ENCODE results near the gene AGPAT2.

AGPAT2 gene

DNA sequence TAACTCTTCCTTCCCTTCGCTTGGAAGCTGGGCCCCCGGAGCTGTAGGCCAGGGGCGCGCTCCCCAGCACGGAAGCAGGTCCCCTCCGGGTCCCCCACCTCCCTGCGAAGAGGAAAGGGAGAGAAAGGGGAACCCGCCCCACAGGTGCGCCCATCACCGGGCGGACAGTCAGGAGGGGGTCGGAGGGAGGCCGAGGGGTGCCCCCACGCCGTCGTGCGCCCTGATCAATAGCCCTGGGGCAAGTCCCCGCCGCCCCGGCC lies 793 bp downstream of the AGPAT2 start:
- no peak for FAIRE-seq

GRCh38 chr9:136685790-136686533 lies 1.3 kb downstream of the AGPAT2 start:
- FAIRE-seq, result no peak

GRCh38 chr9:136685216-136685615 lies 2.0 kb downstream of the AGPAT2 start:
- no peak for FAIRE-seq

DNA sequence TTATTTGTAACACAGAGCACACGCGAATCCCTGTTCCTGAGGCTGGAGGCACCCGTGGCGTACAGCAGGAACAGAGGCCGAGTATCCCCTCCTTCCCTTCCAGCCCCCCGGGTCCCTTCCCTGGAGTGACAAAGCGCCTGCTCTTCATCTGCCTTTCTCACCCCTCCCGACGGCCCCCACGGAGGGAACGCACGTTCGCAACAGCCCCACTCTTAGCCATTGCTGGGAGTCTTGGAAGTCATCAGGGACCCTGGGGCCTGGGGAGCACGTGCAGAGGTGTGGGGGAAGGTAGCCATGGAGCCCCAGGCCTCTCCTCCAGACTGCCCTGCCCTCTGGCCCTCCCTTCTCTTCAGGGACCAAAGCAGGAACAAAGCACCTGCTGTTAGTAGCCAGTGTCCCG lies 2.5 kb downstream of the AGPAT2 start:
- no peak for FAIRE-seq

- no peak for FAIRE-seq
These were observed 2.9 kb downstream of the AGPAT2 start for GRCh38 chr9:136684339-136684738.

- no peak for FAIRE-seq
These were observed 3.5 kb downstream of the AGPAT2 start for GRCh38 chr9:136683755-136684154.

DNA sequence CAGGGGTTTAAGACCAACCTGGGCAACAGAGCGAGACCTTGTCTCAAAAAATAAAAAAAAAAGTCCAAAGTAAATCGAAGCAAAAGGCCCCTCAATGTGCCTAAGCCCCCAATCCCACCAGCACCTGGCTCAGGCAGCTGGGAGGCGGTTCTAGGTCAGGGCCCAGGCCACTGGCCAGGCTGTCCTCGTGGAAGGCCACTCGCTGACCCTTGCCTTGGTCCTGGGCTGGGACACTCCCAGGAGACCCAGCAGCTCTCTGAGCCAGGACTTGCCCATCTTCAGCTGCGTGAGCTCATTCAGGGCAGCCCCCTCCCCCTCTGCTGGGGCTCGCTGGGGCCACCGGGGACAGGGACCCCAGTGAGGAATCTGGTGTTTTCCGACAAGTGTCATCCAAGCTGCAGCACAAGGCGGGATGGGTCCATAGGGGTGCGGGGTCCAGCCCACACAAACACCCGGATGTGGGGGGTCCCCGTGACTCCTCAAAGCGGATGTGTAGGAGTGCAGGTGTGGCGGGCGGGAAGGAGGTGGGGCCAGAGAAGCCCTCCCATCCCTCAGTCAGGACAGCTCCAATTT lies 4.0 kb downstream of the AGPAT2 start:
- FAIRE-seq, result no peak

DNA sequence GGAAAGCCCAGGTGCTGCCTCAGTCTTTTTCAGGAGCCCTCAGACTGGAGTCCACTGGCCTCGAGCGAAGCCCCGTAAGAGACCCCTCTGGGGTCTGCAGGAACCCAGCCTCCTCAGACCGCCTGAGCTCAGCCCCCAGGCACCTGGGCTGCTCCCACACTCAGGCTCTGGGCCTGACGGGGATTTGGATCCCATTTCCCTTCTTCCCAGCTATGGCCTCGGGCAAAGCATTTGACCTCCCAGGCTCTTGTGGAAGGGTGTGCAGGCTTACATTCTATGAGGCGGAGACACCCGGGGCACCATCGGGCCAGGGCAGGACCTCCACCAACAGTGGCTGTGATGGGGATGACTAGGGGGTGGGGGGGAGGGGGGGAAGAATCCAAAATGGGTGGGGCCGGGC lies 4.5 kb downstream of the AGPAT2 start:
- no peak for FAIRE-seq

GRCh38 chr9:136681945-136682699 lies 5.1 kb downstream of the AGPAT2 start:
- no peak for FAIRE-seq

GRCh38 chr9:136681029-136681428 lies 6.2 kb downstream of the AGPAT2 start:
- no peak for FAIRE-seq

DNA sequence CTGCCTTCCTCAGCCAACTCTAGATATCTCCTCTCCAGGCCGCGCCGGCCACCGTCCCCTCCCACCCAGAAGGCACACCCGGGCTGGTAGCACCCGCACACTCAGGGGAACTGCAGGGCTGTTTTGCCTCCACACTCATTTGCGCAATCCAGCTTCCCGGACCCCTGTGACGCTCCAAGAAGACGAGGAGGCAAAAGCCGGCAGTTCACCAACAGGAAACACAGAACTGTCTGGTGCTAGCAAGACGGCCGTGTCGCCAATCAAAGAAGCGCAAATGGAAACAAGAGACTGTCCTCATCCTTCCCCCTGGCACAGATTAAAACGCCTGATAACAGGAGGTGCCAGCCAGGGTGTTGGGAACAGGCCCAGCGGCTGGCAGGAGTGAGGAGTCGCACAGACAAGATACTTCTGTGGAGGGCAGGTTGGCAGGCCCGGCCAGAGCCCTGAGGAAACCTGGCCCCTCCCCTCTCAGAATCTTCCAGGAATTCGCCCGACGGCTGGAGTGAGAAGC lies 7.8 kb downstream of the AGPAT2 start:
- no peak for FAIRE-seq

DNA sequence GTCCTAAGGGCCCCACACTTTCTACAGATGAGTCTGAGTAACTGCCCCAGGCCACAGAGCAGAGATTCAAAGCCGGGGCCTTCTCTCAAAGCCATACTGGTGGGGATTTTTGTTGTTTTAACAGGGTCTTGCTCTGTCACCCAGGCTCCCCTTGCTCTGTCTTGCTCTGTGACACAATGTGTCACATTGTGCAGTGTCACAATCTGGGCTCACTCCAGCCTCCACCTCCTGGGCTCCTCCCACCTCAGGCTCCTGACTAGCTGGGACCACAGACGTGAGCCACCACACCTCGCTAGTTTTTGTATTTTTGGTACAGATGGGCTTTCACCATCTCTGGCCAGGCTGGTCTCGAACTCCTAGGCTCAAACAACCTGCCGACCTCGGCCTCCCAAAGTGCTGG lies 8.6 kb downstream of the AGPAT2 start:
- FAIRE-seq, result no peak

DNA sequence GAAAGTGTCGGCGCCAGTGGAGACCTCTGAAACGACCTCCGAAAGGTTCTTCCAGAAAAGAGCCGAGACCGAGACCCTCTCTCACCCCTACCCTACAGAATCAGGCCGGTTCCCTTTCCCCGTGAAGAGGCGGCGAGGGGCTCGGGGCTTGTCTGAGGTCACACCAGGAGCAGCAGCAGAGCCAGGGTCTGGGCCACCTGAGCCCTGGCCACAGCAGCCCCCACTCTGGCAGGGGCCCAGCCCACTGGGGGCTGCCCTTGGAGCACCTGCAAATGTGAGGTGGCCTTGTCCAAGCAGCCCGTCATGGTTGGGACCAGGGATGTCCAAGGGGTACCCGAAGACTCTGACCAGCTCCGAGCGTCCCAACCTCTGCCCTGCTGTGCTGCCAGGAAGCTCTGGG lies 9.2 kb downstream of the AGPAT2 start:
- no peak for FAIRE-seq

DNA sequence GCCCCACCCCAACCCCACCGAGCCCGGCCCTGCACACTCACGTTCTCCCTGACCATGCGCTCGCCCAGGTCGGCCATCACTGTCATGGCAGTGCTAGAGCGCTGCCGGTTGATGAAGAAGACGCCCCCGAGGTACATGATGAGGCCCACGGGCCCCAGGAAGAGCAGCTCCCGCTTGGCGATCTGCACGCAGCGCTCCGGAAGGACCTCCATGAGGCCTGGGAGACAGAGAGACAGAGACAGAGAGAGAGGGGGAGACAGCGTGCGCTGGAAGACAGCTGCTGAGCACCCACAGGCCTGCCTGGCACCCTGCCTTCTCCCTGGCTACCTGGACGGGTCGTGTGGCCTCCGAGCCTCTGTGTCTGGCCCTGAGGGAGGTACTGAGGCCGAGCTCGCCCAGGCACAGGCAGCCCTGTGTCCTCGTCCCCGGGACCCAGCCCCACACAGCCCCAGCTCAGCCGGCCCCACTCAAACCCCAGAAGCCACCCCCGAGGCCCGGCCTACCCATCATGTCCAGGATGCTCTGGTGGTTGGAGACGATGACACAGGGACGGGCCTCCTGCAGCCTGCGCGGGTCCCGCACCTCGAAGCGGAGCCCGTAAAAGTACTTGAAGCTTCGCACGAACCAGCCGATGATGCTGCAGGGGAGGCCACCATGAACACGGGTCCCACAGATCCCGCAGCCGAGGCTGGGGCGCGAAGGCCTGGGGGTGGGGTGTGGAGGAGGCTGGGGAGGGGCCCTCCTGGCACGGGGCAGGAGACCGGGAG lies 10.2 kb downstream of the AGPAT2 start:
- FAIRE-seq, result no peak

GRCh38 chr9:136676297-136676794 lies 10.9 kb downstream of the AGPAT2 start:
- FAIRE-seq, result no peak

DNA sequence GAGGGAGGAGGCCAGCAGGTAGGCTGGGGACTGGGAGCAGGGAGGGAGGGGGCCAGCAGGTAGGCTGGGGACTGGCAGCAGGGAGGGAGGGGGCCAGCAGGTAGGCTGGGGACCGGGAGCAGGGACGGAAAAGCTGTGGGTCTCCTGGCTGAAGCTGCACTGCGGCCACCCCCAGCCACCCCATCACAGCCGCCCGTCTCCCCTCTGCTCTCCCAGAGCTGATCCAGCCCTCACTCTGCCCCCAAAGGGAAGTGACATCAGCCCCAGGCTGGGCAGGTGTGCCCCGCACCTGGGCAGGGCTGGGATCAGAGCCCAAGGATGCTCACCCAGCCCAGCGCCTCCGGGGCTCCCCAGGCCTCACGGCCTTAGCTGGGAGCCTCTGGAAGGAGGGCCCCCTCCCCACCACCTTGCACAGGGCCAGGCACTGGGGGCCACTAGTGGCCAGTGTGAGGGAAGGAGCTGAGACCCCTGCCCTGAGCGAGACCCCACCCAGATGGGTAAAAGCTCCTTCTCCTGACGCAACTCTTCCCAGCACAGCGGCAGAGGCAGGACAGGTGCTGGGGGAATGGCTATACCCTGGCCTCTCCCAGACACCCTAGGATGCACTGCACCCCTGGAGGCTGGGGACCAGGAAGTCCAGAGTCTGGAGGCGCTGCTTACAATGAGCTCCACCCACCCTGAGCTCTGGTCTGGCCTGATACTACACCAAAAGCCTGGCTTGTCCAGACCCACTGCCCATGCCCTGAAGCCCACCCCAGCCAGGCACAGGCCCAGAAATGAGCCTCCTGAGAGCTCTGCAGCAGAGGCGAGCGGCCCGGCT lies 11.6 kb downstream of the AGPAT2 start:
- no peak for FAIRE-seq

- FAIRE-seq, result no peak
These were observed 12.4 kb downstream of the AGPAT2 start for GRCh38 chr9:136674786-136675349.

GRCh38 chr9:136673975-136674785 lies 13.1 kb downstream of the AGPAT2 start:
- no peak for FAIRE-seq

- no peak for FAIRE-seq
These were observed 13.9 kb downstream of the AGPAT2 start for GRCh38 chr9:136673088-136673974.
